Fibroblast of lung (primary cell): ENCODE results near the gene FAM221B. TPM values are rescaled to one million over a fixed set of nuclear protein-coding genes. Genes with fewer than 3 reads are reported as not detected.

Experiments
- DNase-seq, 2 donors: peaks; one replicate each; pipeline versions ENCODE4 v3.0.0 to v3.0.0-alpha.2; 2010; ENCODE audit warnings: low read depth in 2 of 2
- H2AFZ ChIP-seq: 2 replicates; pipeline ENCODE4 v1.5.1; 2012; ENCODE audit warnings: low read length, control low read depth, inconsistent platforms
- H3K27ac ChIP-seq: 2 replicates; pipeline ENCODE4 v1.5.1; 2011; ENCODE audit warnings: low read length, control low read depth; ENCODE audit not compliant: insufficient read depth
- H3K27me3 ChIP-seq: 2 replicates; pipeline ENCODE4 v1.5.1; 2011; ENCODE audit warnings: mild to moderate bottlenecking, low read length; ENCODE audit not compliant: control insufficient read depth, insufficient read depth
- H3K36me3 ChIP-seq: 2 replicates; pipeline ENCODE4 v1.5.1; 2011; ENCODE audit warnings: low read length; ENCODE audit not compliant: control insufficient read depth, insufficient read depth
- H3K4me1 ChIP-seq: 2 replicates; pipeline ENCODE4 v1.5.1; 2011; ENCODE audit warnings: low read length; ENCODE audit not compliant: control insufficient read depth, insufficient read depth; ENCODE audit errors: extremely low read depth
- H3K4me2 ChIP-seq: 2 replicates; pipeline ENCODE4 v1.5.1; 2011; ENCODE audit warnings: low read length, control low read depth; ENCODE audit not compliant: insufficient read depth; ENCODE audit errors: extremely low read depth
- H3K4me3 ChIP-seq, 4 experiments: fragments of 200-600 bp in 1 of 4; sonication (generic) in 1 of 4; replicated peaks in 1 of 4; 2 replicates each; pipeline ENCODE4 v1.5.1; 2011 to 2016; ENCODE audit warnings: low read length in 4 of 4, low read depth in 3 of 4, mild to moderate bottlenecking in 3 of 4, control low read depth in 2 of 4, inconsistent platforms in 1 of 4, mixed read lengths in 1 of 4; ENCODE audit not compliant: insufficient read depth in 1 of 4; ENCODE audit errors: control extremely low read depth in 1 of 4
- H3K79me2 ChIP-seq: 2 replicates; pipeline ENCODE4 v1.5.1; 2012; ENCODE audit warnings: mild to moderate bottlenecking, low read length, inconsistent platforms; ENCODE audit not compliant: control insufficient read depth, insufficient read depth
- H3K9ac ChIP-seq: 2 replicates; pipeline ENCODE4 v1.5.1; 2011; ENCODE audit warnings: mild to moderate bottlenecking, low read length, control low read depth; ENCODE audit not compliant: insufficient read depth
- H3K9me3 ChIP-seq: 2 replicates; pipeline ENCODE4 v1.5.1; 2012; ENCODE audit warnings: low read depth, low read length; ENCODE audit not compliant: control insufficient read depth, insufficient read depth
- H4K20me1 ChIP-seq: 2 replicates; pipeline ENCODE4 v1.5.1; 2011; ENCODE audit warnings: low read length; ENCODE audit not compliant: control insufficient read depth, insufficient read depth; ENCODE audit errors: extremely low read depth
- CTCF ChIP-seq, 2 donors: IDR thresholded peaks in 1 of 2; conservative IDR thresholded peaks in 1 of 2; 1 replicate in 1 of 2; 2 replicates in 1 of 2; pipeline ENCODE4 v1.5.1; 2011 to 2012; ENCODE audit warnings: low read length in 2 of 2, control low read depth in 1 of 2, inconsistent platforms in 1 of 2, low read depth in 1 of 2, mild to moderate bottlenecking in 1 of 2
- EZH2 ChIP-seq: IDR thresholded peaks from 2 replicates; pipeline ENCODE4 v1.5.1; 2012; ENCODE audit warnings: low read length, control low read depth, mild to moderate bottlenecking; ENCODE audit errors: missing control alignments
- polyA minus RNA-seq: library from RNA; depleted of rRNA, polyadenylated mRNA; stranded (reverse); fragments of >200 nt; gene quantifications from 2 replicates; pipeline ENCODE4 v1.2.3, GENCODE V29; 2011; ENCODE audit warnings: low replicate concordance
- polyA plus RNA-seq, 2 donors: library from polyadenylated mRNA; depleted of rRNA in 1 of 2; stranded (reverse) in 1 of 2; unstranded in 1 of 2; fragments of >200 nt; gene quantifications; 2 replicates each; pipeline ENCODE4 v1.2.1, GENCODE V29; 2011 to 2012; ENCODE audit warnings: missing spikeins in 1 of 2
- total RNA-seq: library from RNA; depleted of rRNA; stranded (reverse); fragments of >200 nt; gene quantifications from 2 replicates; pipeline ENCODE4 v1.2.1, GENCODE V29; 2014

Gene FAM221B
- total RNA-seq = not detected in 2 replicates
- polyA plus RNA-seq = not detected in 2 replicates
- not detected in 2 replicates for polyA plus RNA-seq (2012)
- not detected in 2 replicates for polyA minus RNA-seq

DNA sequence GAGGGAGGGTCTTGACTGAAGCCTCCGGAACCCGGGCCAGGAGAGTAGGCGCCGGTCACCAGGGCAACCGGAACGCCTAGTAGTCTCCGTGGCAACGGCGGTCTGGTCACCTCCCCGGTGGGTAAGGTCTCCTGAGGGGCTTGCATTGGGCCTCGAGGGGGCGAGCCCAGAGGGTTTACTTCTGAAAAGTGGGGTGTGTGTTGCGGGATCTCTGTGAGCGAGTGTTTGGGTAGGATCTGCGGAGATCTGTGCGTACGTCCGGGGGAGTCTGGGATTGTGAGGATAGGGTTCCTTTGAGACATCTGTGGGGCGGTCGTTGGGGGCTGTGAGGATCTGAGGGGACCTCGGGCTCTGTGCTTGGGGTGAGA is at the start of gene FAM221B:
FAM221B (minus strand) TSS at position 17 of the 368 bp plus-strand sequence. CDS start 2,571 bp downstream, outside the sequence.
- peak within 1 kb of the TSS; percentile 95 for H3K4me2 ChIP-seq
- no peak for TF ChIP-seq EZH2
- TF ChIP-seq CTCF (conservative IDR thresholded peaks at IDR 0.05 in 1 of 2, IDR thresholded peaks at IDR 0.05 in 1 of 2; ENCODE audit: low read depth in 1 of 2, low read length in 2 of 2) = no peak
- H4K20me1 ChIP-seq = no peaks in the 10 kb centered on the region
- no peak for DNase-seq
- H3K9me3 ChIP-seq = no peaks in the 10 kb centered on the region
- H3K9ac ChIP-seq = peak within 1 kb of the TSS; percentile 82
- peak within 1 kb of the TSS; percentile 74 to 82 (median 78) for H3K4me3 ChIP-seq
- H3K4me1 ChIP-seq = peaks cover 5% of the 10 kb centered on the region
- no peaks in the 10 kb centered on the region for H3K79me2 ChIP-seq
- no peaks in the 10 kb centered on the region for H3K36me3 ChIP-seq
- no peaks in the 10 kb centered on the region for H3K27me3 ChIP-seq
- peak within 1 kb of the TSS; percentile 73 for H3K27ac ChIP-seq
- H2AFZ ChIP-seq = peak within 1 kb of the TSS; percentile 99

DNA sequence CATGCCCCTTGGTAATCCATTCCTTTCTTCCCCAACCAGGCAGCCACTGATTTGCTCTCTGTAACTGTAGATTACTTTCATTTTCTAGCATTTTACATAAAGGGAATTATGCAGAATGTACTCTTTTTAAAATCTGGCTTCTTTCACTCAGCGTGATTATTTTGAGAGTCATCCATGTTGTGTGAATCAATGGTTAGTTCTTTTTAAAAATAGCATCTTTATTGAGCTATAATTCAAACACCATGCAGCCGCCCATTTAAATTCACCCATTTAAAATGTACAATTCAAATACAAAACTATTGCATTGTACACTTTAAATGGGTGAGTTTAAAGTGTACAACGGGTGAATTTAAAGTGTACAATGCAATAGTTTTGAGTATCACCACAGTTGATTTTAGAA is 44.0 kb upstream of the FAM221B start:
- no peak overlapping the region for H3K4me2 ChIP-seq
- H4K20me1 ChIP-seq = no peaks in the 10 kb centered on the region
- no peaks in the 10 kb centered on the region for H3K36me3 ChIP-seq
- DNase-seq = no peak
- no peaks in the 10 kb centered on the region for H3K4me1 ChIP-seq
- H3K79me2 ChIP-seq = no peaks in the 10 kb centered on the region
- H3K27ac ChIP-seq = no peak overlapping the region
- no peak overlapping the region for H2AFZ ChIP-seq
- TF ChIP-seq EZH2 = no peak
- no peak for TF ChIP-seq CTCF (conservative IDR thresholded peaks at IDR 0.05 in 1 of 2, IDR thresholded peaks at IDR 0.05 in 1 of 2; ENCODE audit: low read depth in 1 of 2, low read length in 2 of 2)
- no peak overlapping the region for H3K9ac ChIP-seq
- H3K9me3 ChIP-seq = no peaks in the 10 kb centered on the region
- no peak overlapping the region for H3K4me3 ChIP-seq
- H3K27me3 ChIP-seq = no peaks in the 10 kb centered on the region

DNA sequence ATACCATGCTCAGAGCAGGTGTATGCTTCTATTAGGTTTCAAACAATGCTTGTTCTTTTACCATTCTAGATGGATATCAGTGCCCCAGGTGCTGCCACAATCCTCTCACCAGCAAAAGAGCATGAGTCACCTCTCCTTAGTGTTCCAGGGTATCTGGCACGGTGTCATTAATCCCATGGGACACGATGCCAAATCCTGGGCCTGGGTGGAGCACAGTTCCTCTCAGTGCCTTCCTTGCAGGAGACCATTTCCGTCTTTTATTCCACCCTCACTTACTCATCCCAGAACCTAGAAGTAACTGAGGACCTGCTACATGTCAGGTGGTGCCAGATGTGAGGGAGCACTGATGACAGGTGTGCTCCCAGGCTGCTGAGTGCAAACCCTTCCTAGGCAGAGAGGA is 43.0 kb upstream of the FAM221B start:
- Histone ChIP-seq H3K27me3 (no peaks in the 10 kb centered on the region), H3K27ac (no peak overlapping the region), H4K20me1 (no peaks in the 10 kb centered on the region), H3K4me3 (no peak overlapping the region), H3K9ac (no peak overlapping the region), H3K4me1 (no peaks in the 10 kb centered on the region), H2AFZ (no peak overlapping the region), H3K9me3 (no peaks in the 10 kb centered on the region), H3K4me2 (no peak overlapping the region), H3K36me3 (no peaks in the 10 kb centered on the region), H3K79me2 (no peaks in the 10 kb centered on the region)
- no peak for TF ChIP-seq CTCF (conservative IDR thresholded peaks at IDR 0.05 in 1 of 2, IDR thresholded peaks at IDR 0.05 in 1 of 2; ENCODE audit: low read depth in 1 of 2, low read length in 2 of 2)
- no peak for TF ChIP-seq EZH2
- peak in 1 of 2 donors; percentile 4 for DNase-seq
